Effector memory CD8-positive, alpha-beta T cell (primary cell): ENCODE results near the gene ZNF708.
"Not testable (repeated sequence)": the region's sequence is repeated elsewhere in the genome, so short reads cannot be mapped to it uniquely, and the experiment has no call there.

Experiments used
- ATAC-seq: fragments of 150-1000 bp; cut with Tn5 transposase; replicated peaks from 2 replicates; pipeline ENCODE4 v1.10.0; 2021; ENCODE audit warnings: mild to moderate bottlenecking, moderate library complexity
- DNase-seq, 3 experiments: peaks; one replicate each; pipeline ENCODE4 v3.0.0; 2021
- H3K27ac Mint-ChIP-seq, 2 donors: one replicate each; pipeline ENCODE4 v1.8.0; 2022; ENCODE audit warnings: mild to moderate bottlenecking in 2 of 2, mixed read lengths in 2 of 2, moderate library complexity in 2 of 2
- H3K27me3 Mint-ChIP-seq, 2 donors: one replicate each; pipeline ENCODE4 v1.8.0; 2022; ENCODE audit warnings: mixed read lengths in 2 of 2
- H3K36me3 Mint-ChIP-seq: one replicate; pipeline ENCODE4 v1.8.0; 2022; ENCODE audit warnings: mild to moderate bottlenecking, moderate library complexity, mixed read lengths; ENCODE audit not compliant: insufficient read depth
- H3K4me1 Mint-ChIP-seq, 2 donors: one replicate each; pipeline ENCODE4 v1.8.0; 2022; ENCODE audit warnings: low read depth in 2 of 2, mixed read lengths in 2 of 2
- H3K4me3 Mint-ChIP-seq, 2 donors: one replicate each; pipeline ENCODE4 v1.8.0; 2022; ENCODE audit warnings: mild to moderate bottlenecking in 2 of 2, mixed read lengths in 2 of 2, moderate library complexity in 2 of 2
- H3K9me3 Mint-ChIP-seq, 2 donors: one replicate each; pipeline ENCODE4 v1.8.0; 2022; ENCODE audit warnings: mixed read lengths in 2 of 2
- total RNA-seq, 9 experiments: gene quantifications; one replicate each; lab custom pipeline; 2026; lab: John Stamatoyannopoulos, UW

ZNF708 gene
- total RNA-seq: 24.1 to 74.3 (median 33.6) reads per million in 9 experiments

DNA sequence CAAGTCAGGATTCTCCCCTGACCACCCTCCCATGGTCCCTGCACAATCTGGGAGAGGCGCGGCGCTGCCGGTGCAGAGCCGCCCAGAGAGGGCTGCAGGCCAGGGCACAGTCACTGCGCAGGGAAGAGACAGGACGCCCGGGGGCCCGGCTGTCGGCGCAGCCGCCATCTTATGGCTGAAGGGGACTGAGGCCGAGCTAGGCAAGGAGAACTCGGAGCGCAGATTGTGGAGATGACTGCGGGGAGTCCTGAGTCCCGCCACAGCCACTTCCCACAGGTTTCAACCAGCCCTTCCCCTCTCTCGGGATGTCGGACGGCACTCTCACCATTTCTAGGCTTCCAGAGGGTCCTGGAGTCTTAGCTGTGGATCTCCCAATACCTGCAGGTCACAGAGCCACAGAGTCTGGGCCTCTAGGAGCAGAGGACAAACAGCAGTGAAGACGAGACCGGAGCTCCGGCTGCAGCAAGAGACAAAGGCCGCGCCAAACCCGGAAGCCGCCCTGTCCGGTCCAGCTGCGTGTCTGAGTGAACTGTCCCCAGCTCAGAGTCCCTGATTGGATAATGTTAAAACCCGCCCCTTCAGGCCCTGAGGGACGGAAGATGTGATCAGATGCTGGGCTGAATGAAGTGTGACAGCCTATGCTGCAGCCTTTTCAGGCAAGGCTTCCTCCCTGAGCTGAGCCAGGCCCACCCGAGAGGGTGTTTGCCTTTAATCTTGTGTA is at the start of gene ZNF708:
Gene ZNF708, minus strand, starts transcription at position 526 of the 721 bp plus-strand sequence. Its CDS starts 198 bp downstream, at position 328.
- peak within 1 kb of the TSS; percentile 99 for H3K4me3 Mint-ChIP-seq
- peak within 1 kb of the TSS; percentile 99 to 100 for H3K27ac Mint-ChIP-seq
- H3K36me3 Mint-ChIP-seq: peaks cover 43% of the 10 kb centered on the region
- H3K9me3 Mint-ChIP-seq: peaks cover 0 to 7% of the 10 kb centered on the region in 2 donors
- peaks cover 33 to 40% of the 10 kb centered on the region in 2 donors for H3K4me1 Mint-ChIP-seq
- no peaks in the 10 kb centered on the region for H3K27me3 Mint-ChIP-seq
- DNase-seq: peak; percentile 57 to 81 (median 60)
- ATAC-seq: peak; percentile 96

DNA sequence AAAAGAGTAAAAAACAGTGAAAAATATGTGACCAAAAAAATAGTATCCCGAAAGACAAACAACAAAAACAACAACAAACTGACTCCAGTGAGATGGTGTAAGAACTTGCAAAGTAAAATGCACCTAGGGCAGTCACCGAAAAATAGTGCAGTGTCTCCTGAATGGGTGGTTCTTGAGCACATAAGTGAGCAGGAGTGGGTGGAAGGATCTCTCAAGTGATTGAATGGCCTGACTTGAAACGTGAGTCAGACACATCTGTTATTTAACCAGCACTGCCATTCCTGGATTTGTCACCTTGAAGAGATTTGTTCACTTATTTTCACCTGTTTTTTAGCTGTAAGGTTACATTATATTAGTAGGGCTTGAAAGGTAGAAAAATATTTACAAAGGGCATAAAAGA is 33.1 kb upstream of the ZNF708 start:
- ATAC-seq: no peak
- no peak for DNase-seq
- no peak overlapping the region for H3K4me3 Mint-ChIP-seq
- H3K27me3 Mint-ChIP-seq: no peaks in the 10 kb centered on the region
- H3K27ac Mint-ChIP-seq: no peak overlapping the region
- H3K4me1 Mint-ChIP-seq: peaks cover 4 to 6% of the 10 kb centered on the region in 2 donors
- peaks cover 13% of the 10 kb centered on the region for H3K36me3 Mint-ChIP-seq
- H3K9me3 Mint-ChIP-seq: no peaks in the 10 kb centered on the region

DNA sequence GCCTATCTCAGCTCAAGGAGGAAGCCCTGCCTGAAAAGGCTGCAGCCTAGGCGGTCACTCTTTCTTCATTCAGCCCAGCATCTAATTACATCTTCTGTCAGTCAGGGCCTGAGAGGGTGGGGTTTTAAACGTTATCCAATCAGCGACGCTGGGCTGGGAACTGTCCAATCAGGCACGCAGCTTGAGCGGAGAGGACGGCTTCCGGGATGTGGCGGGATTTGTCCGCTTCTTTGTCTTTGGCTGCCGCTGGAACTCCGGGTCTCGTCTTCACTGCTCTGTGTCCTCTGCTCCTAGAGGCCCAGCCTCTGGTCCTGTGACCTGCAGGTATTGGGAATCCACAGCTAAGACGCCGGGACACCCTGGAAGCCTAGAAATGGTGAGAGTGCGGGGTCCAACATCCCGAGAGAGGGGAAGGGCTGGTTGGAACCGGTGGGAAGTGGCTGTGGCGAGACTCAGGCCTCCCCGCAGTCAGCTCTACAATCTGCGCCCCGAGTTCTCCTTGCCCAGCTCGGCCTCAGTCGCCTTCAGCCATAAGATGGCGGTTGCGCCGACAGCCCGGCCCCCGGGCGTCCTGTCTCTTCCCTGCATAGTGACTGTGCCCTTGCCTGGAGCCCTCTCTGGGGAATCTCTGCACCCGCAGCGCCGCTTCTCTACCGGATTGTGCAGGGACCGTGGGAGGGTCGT is 29.7 kb upstream of the ZNF708 start, which contains the start of gene ZNF738:
Gene ZNF738, plus strand, starts transcription at position 233 of the 684 bp plus-strand sequence. Its CDS starts 141 bp downstream, at position 374.
- Mint-ChIP-seq H3K27ac (peak within 1 kb of the TSS; percentile 97 to 98), H3K9me3 (no peaks in the 10 kb centered on the region), H3K4me3 (peak within 1 kb of the TSS; percentile 100), H3K27me3 (no peaks in the 10 kb centered on the region), H3K36me3 (peaks cover 13% of the 10 kb centered on the region), H3K4me1 (peaks cover 4 to 6% of the 10 kb centered on the region in 2 donors)
- peak; percentile 73 to 82 (median 81) for DNase-seq
- ATAC-seq: peak; percentile 96

DNA sequence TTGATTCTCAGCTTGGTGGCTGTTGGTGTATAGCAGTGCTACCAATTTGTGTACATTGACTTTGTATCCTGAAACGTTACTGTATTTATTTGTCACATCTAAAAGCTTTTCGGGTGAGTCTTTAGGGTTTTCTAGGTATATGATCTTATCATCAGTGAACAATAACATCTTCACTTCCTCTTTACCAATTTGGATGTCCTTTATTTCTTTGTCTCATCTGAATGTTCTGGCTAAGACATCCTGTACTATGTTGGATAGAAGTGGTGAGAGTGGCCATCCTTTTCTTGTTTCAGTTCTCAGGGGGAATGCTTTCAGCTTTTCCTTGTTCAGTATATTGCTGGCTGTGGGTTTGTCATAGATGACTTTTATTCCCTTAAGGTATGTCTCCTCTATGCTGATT is 23.6 kb upstream of the ZNF708 start:
- Mint-ChIP-seq H3K4me3 (no peak overlapping the region), H3K27ac (no peak overlapping the region), H3K27me3 (no peaks in the 10 kb centered on the region), H3K36me3 (no peaks in the 10 kb centered on the region), H3K4me1 (no peaks in the 10 kb centered on the region), H3K9me3 (peaks cover 0 to 2% of the 10 kb centered on the region in 2 donors)
- DNase-seq: no peak
- ATAC-seq: no peak

DNA sequence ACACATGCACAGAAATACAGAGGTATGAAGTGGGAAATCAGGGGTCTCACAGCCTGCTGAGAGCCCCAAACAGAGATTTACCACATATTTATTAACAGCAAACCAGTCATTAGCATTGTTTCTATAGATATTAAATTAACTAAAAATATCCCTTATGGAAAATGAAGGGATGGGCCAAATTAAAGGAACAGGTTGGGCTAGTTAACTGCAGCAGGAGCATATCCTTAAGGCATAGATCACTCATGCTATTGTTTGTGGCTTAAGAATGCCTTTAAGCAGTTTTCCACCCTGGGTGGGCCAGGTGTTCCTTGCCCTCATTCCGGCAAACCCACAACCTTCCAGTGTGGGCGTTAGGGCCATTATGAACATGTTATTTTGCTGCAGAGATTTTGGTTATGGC is 15.6 kb upstream of the ZNF708 start:
- not testable (repeated sequence) for H3K36me3 Mint-ChIP-seq, H3K4me3 Mint-ChIP-seq, ATAC-seq, H3K27ac Mint-ChIP-seq, H3K4me1 Mint-ChIP-seq, H3K27me3 Mint-ChIP-seq, H3K9me3 Mint-ChIP-seq, DNase-seq

DNA sequence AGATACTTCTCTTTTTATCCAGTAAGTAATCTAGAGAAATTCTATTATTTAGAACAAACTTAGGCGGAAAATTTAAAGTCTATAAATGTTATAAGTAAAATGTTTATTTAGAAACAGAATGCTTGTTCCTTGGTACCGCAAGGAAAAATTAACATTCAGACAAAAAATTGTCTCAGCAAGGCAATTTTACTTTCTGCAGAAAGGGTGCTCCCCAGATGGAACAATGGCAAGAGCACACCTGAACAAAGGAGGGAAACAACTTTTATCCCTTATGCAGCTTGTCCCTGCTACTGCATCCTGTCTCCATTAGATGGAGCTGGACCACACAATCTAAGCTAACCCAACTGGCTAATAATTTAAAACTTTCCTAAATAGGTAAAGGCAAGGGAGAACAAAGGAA is 6.5 kb upstream of the ZNF708 start:
- H3K9me3 Mint-ChIP-seq: peaks cover 0 to 5% of the 10 kb centered on the region in 2 donors
- H3K36me3 Mint-ChIP-seq: no peaks in the 10 kb centered on the region
- ATAC-seq: no peak
- H3K4me1 Mint-ChIP-seq: no peaks in the 10 kb centered on the region
- no peak for DNase-seq
- H3K27me3 Mint-ChIP-seq: no peaks in the 10 kb centered on the region
- no peak overlapping the region for H3K4me3 Mint-ChIP-seq
- H3K27ac Mint-ChIP-seq: no peak overlapping the region

DNA sequence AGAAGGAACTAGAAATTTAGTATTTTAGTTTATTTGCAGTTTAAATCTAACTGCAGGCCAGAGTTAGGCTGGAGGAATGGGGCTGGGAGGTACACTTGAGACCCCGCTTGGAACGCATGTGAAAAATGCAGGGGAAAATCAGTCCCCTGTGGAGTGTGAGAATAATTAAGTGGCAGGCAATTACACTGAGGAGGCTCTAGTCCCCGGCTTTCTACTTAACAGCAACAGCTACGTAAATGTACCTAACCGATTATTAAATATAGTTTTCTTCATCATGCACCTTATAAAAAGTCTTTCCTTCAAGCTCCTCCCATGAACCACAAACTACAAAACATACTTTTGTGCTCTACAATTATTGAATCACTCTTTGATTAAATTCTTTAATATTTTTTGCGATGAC is 804 bp downstream of the ZNF708 start:
- H3K36me3 Mint-ChIP-seq: peaks cover 48% of the 10 kb centered on the region
- DNase-seq (no peak), ATAC-seq (peak; percentile 11)
- H3K27me3 Mint-ChIP-seq: no peaks in the 10 kb centered on the region
- peak overlapping the region; percentile 99 to 100 for H3K27ac Mint-ChIP-seq
- peaks cover 34 to 43% of the 10 kb centered on the region in 2 donors for H3K4me1 Mint-ChIP-seq
- H3K4me3 Mint-ChIP-seq: peak overlapping the region; percentile 99
- peaks cover 0 to 7% of the 10 kb centered on the region in 2 donors for H3K9me3 Mint-ChIP-seq

DNA sequence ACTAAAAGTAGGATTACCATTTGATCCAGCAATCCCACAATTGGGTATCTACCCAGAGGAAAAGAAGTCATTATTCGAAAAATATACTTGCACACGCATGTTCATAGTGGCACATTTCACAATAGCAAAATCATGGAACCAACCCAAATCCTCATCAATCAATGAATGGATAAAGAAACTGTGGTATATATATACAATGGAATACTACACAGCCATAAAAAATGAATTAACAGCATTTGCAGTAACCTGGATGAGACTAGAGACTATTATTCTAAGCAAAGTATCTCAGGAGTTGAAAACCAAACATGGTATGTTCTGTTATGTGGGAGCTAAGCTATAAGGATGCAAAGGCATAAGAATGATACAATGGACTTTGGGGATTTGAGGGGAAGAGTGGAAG is 3.0 kb downstream of the ZNF708 start:
- peaks cover 0 to 7% of the 10 kb centered on the region in 2 donors for H3K9me3 Mint-ChIP-seq
- peaks cover 56% of the 10 kb centered on the region for H3K36me3 Mint-ChIP-seq
- no peaks in the 10 kb centered on the region for H3K27me3 Mint-ChIP-seq
- peak overlapping the region; percentile 62 to 99 for H3K4me3 Mint-ChIP-seq
- ATAC-seq (no peak), DNase-seq (no peak)
- no peak overlapping the region for H3K27ac Mint-ChIP-seq
- H3K4me1 Mint-ChIP-seq: peaks cover 51 to 64% of the 10 kb centered on the region in 2 donors

DNA sequence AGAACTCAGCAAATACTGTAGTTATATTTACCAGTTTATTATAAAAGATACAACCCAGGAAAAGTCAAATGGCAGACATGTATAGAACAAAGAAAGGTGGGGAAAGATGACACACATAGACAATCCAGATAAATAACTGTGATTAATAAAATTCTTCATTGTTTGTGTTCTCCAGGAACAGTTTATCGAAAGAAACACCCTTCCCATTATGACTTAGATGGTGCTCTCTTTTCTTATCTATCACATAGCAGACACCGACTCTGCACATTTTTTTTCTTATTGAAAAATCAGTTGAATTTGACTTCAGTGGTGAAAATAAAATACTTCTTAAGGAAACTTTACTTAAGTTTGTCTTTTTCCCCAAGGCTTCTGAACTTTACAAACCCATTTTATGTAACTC is 6.2 kb downstream of the ZNF708 start:
- Mint-ChIP-seq H3K4me1 (peaks cover 54 to 75% of the 10 kb centered on the region in 2 donors), H3K27ac (peak overlapping the region in 1 of 2 donors; percentile 44), H3K9me3 (peaks cover 0 to 7% of the 10 kb centered on the region in 2 donors), H3K36me3 (peaks cover 55% of the 10 kb centered on the region), H3K4me3 (no peak overlapping the region), H3K27me3 (no peaks in the 10 kb centered on the region)
- DNase-seq (no peak), ATAC-seq (no peak)

DNA sequence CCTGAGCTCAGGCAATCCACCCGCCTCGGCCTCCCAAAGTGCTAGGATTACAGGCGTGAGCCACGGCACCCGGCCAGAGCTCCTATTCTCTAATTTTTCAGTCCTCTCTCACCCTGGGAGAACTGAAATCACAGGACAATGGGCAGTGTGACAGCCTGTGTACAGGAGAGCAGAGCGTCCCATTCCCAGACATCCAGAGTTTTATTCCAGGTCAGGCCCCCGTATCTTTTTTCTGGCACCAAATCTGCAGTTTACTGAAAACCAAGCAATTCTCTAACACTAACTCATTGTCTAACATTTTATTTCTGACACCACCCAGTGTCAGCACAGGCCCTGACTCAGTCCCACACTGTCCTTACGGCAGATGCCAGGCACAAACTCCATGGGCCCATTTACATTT is 6.7 kb downstream of the ZNF708 start:
- H3K27me3 Mint-ChIP-seq: no peaks in the 10 kb centered on the region
- H3K27ac Mint-ChIP-seq: peak overlapping the region; percentile 58 to 90
- ATAC-seq (no peak), DNase-seq (no peak)
- H3K9me3 Mint-ChIP-seq: peaks cover 0 to 7% of the 10 kb centered on the region in 2 donors
- H3K36me3 Mint-ChIP-seq: peaks cover 50% of the 10 kb centered on the region
- H3K4me1 Mint-ChIP-seq: peaks cover 52 to 77% of the 10 kb centered on the region in 2 donors
- H3K4me3 Mint-ChIP-seq: no peak overlapping the region

DNA sequence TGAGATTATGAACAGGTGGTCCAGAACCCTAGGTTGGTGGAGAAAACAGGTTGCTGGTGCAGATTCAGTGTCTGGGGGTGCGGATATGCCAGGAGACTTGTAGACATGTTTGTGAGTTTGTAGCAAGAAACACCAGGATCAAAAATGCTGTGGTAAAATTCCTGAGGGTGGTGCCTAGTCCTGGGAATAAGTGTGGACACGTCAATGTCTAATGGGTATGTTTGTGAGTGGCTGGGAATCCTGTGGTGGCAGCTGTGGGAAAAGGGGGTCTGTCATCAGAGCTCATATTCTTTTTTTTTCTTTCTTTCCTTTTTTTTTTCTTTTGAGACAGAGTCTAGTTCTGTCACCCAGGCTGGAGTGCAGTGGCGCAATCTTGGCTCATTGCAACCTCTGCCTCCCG is 7.2 kb downstream of the ZNF708 start:
- peak overlapping the region; percentile 58 to 90 for H3K27ac Mint-ChIP-seq
- no peak for DNase-seq
- no peaks in the 10 kb centered on the region for H3K27me3 Mint-ChIP-seq
- ATAC-seq: no peak
- peaks cover 55 to 77% of the 10 kb centered on the region in 2 donors for H3K4me1 Mint-ChIP-seq
- H3K4me3 Mint-ChIP-seq: peak overlapping the region; percentile 9 to 13
- peaks cover 0 to 7% of the 10 kb centered on the region in 2 donors for H3K9me3 Mint-ChIP-seq
- peaks cover 48% of the 10 kb centered on the region for H3K36me3 Mint-ChIP-seq

DNA sequence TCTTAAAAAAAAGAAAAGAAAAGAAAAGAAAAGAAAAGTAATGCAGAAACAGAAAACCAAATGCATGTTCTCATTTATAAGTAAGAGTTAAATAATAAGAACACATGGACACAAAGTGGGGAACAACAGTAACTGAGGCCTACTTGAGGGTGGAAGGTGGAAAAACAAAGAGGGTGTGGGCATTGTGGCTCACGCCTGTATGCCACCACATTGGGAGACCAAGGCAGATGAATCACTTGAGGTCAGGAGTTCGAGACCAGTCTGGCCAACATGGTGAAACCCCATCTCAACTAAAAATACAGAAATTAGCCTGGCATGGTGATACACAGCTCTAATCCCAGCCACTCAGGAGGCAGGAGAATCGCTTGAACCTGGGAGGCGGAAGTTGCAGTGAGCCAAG is 8.1 kb downstream of the ZNF708 start:
- Mint-ChIP-seq H3K36me3 (peaks cover 49% of the 10 kb centered on the region), H3K4me1 (peaks cover 51 to 78% of the 10 kb centered on the region in 2 donors), H3K9me3 (peaks cover 0 to 2% of the 10 kb centered on the region in 2 donors)

DNA sequence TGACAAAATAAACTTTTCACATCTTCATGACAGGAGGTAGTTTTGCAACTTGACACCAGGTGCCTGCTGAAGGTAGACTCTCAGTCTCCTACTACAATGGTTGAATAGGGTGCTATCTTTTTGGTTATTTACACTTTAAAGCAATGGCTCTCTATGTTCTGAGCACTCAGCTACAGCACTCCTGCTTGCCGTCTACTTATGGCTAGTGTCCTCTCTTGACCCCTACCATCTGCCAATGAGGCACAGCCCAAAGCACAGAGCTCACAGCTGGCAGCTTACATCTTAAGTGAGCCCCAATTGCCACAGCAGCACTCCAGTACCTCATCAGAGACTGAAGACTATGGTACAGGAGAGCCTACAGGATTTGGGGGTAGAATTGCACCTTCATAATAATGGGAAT is 11.4 kb downstream of the ZNF708 start:
- H3K4me1 Mint-ChIP-seq: peaks cover 37 to 68% of the 10 kb centered on the region in 2 donors
- no peaks in the 10 kb centered on the region for H3K9me3 Mint-ChIP-seq
- H3K4me3 Mint-ChIP-seq: no peak overlapping the region
- no peaks in the 10 kb centered on the region for H3K27me3 Mint-ChIP-seq
- DNase-seq (no peak), ATAC-seq (no peak)
- peaks cover 45% of the 10 kb centered on the region for H3K36me3 Mint-ChIP-seq
- no peak overlapping the region for H3K27ac Mint-ChIP-seq

More for the DNA sequence above, 8.1 kb downstream of the ZNF708 start:
- DNase-seq: no peak
- Mint-ChIP-seq H3K27me3 (no peaks in the 10 kb centered on the region), H3K27ac (peak overlapping the region; percentile 32 to 90), H3K4me3 (peak overlapping the region; percentile 13 to 53)
- no peak for ATAC-seq
